Spleen (tissue), 11 donors: Measurements from ENCODE around the gene CELF1. TPM values are rescaled to one million over a fixed set of nuclear protein-coding genes. Genes with fewer than 3 reads are reported as not detected.

Source experiments
- DNase-seq: peaks from one replicate; pipeline ENCODE4 v3.0.0-alpha.2; 2020
- H3K27ac ChIP-seq, 8 donors: fragments of 200-600 bp; sonication (generic) in 7 of 8; 1 replicate in 4 of 8; 2 replicates in 4 of 8; pipeline versions ENCODE4 v1.5.0 to v1.8.0; 2016 to 2021; ENCODE audit warnings: inconsistent platforms in 4 of 8, mild to moderate bottlenecking in 4 of 8, moderate library complexity in 1 of 8
- H3K27me3 ChIP-seq, 7 donors: fragments of 200-600 bp; sonication (generic) in 6 of 7; replicated peaks in 1 of 7; 1 replicate in 4 of 7; 2 replicates in 3 of 7; pipeline versions ENCODE4 v1.5.0 to v1.8.0; 2016 to 2021; ENCODE audit warnings: inconsistent platforms in 3 of 7, mild to moderate bottlenecking in 1 of 7
- H3K36me3 ChIP-seq, 6 donors: fragments of 200-600 bp; sonication (generic) in 5 of 6; 1 replicate in 4 of 6; 2 replicates in 2 of 6; pipeline versions ENCODE4 v1.5.0 to v1.8.0; 2016 to 2021; ENCODE audit warnings: inconsistent platforms in 2 of 6
- H3K4me1 ChIP-seq, 6 donors: fragments of 200-600 bp; sonication (generic) in 5 of 6; 1 replicate in 3 of 6; 2 replicates in 3 of 6; pipeline versions ENCODE4 v1.5.0 to v1.8.0; 2016 to 2021; ENCODE audit warnings: inconsistent platforms in 3 of 6
- H3K4me3 ChIP-seq, 8 donors: fragments of 200-600 bp; sonication (generic) in 7 of 8; 1 replicate in 4 of 8; 2 replicates in 4 of 8; pipeline versions ENCODE4 v1.5.0 to v1.8.0; 2016 to 2021; ENCODE audit warnings: inconsistent platforms in 4 of 8, mild to moderate bottlenecking in 4 of 8, moderate library complexity in 2 of 8
- H3K9me3 ChIP-seq, 8 donors: fragments of 200-600 bp; sonication (generic) in 7 of 8; 1 replicate in 4 of 8; 2 replicates in 4 of 8; pipeline versions ENCODE4 v1.5.0 to v1.8.0; 2016 to 2021; ENCODE audit warnings: inconsistent platforms in 4 of 8
- POLR2A ChIP-seq, 3 donors: fragments of 450-650 bp; IDR thresholded peaks; one replicate each; pipeline ENCODE4 v1.5.1; 2017; ENCODE audit warnings: antibody characterized with exemption in 3 of 3, mild to moderate bottlenecking in 1 of 3
- POLR2AphosphoS5 ChIP-seq, 3 donors: sonication (generic); formaldehyde crosslinking; IDR thresholded peaks; one replicate each; pipeline ENCODE4 v1.5.1; 2017; ENCODE audit warnings: antibody characterized with exemption in 3 of 3
- WGBS, 5 donors: extraction: QIAGEN DNeasy Blood & Tissue Kit in 3 of 5; methylation state at CpG; one replicate each; pipeline versions ENCODE4 v1.1.5 to v1.1.7; 2013 to 2018; 5-methylcytosine and 5-hydroxymethylcytosine counted together
- intact Hi-C: fragments of 100-400 bp; cut with DNase I; formaldehyde crosslinking; loops from one replicate; pipeline ENCODE4 v1.15.0; 2023; ENCODE audit warnings: low total_unique reads
- polyA plus RNA-seq, 3 donors: library from polyadenylated mRNA; stranded (reverse); fragments of 200-250 nt; gene quantifications; one replicate each; pipeline ENCODE4 v1.2.1, GENCODE V29; 2013
- total RNA-seq, 7 donors: library from RNA; depleted of rRNA in 3 of 7; stranded (reverse); fragments of >200 nt in 3 of 7; fragmentation: NEBNext Ultra II Directional in 4 of 7; extraction: Animal tissue kit (Norgen Biotek cat#: 25700) in 4 of 7; gene quantifications; one replicate each; pipeline versions ENCODE4 v1.1.0 to v1.2.1, GENCODE V29; 2016 to 2021
- TF ChIP-seq, protein P1 (sequence below), 11 experiments: fragments of 200-600 bp in 7 of 11; fragments of 450-650 bp in 4 of 11; sonication (generic) in 4 of 11; IDR thresholded peaks in 8 of 11; conservative IDR thresholded peaks in 3 of 11; 1 replicate in 7 of 11; 2 replicates in 4 of 11; pipeline versions ENCODE4 v1.4.0 to v1.8.0; 2016 to 2021; ENCODE audit warnings: antibody characterized with exemption in 11 of 11, inconsistent platforms in 4 of 11, mild to moderate bottlenecking in 1 of 11
- donor health status: healthy with polysubstance abuse.
- donor health status: DM: no; HTN: no; CAD: no; lungs with moderate emphysema.
- donor health status: DM: no; HTN: no; CAD: no.
- donor health status: Bipolar disorder and iron deficiency.
- donor health status: healthy.
- donor health status: DM: no; HTN: no; CAD: no.
- donor health status: DM: yes; HTN: yes; CAD: no.

The CELF1 gene
- total and polyA plus RNA-seq, 10 donors, result 18.5 to 171 (median 116) TPM

GRCh38 chr11:47503227-47503626 lies 49.7 kb downstream of the CELF1 start:
- intact Hi-C loops, result no loop called here
- H3K27ac ChIP-seq, result no peak overlapping the region
- no peaks in the 10 kb centered on the region for H3K27me3 ChIP-seq
- H3K36me3 ChIP-seq, result peaks cover 0 to 20% (median 0%) of the 10 kb centered on the region in 6 donors
- H3K4me1 ChIP-seq, result peaks cover 29 to 100% (median 63%) of the 10 kb centered on the region in 6 donors
- DNase-seq, result no peak
- no peaks in the 10 kb centered on the region for H3K9me3 ChIP-seq
- TF ChIP-seq POLR2AphosphoS5 (IDR thresholded peaks at IDR 0.05) (no peak), POLR2A (IDR thresholded peaks at IDR 0.05) (no peak)
- TF ChIP-seq, protein P1, sequence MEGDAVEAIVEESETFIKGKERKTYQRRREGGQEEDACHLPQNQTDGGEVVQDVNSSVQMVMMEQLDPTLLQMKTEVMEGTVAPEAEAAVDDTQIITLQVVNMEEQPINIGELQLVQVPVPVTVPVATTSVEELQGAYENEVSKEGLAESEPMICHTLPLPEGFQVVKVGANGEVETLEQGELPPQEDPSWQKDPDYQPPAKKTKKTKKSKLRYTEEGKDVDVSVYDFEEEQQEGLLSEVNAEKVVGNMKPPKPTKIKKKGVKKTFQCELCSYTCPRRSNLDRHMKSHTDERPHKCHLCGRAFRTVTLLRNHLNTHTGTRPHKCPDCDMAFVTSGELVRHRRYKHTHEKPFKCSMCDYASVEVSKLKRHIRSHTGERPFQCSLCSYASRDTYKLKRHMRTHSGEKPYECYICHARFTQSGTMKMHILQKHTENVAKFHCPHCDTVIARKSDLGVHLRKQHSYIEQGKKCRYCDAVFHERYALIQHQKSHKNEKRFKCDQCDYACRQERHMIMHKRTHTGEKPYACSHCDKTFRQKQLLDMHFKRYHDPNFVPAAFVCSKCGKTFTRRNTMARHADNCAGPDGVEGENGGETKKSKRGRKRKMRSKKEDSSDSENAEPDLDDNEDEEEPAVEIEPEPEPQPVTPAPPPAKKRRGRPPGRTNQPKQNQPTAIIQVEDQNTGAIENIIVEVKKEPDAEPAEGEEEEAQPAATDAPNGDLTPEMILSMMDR (IDR thresholded peaks at IDR 0.05 in 8 of 11, conservative IDR thresholded peaks at IDR 0.05 in 3 of 11), result no peak
- H3K4me3 ChIP-seq, result no peak overlapping the region

DNA sequence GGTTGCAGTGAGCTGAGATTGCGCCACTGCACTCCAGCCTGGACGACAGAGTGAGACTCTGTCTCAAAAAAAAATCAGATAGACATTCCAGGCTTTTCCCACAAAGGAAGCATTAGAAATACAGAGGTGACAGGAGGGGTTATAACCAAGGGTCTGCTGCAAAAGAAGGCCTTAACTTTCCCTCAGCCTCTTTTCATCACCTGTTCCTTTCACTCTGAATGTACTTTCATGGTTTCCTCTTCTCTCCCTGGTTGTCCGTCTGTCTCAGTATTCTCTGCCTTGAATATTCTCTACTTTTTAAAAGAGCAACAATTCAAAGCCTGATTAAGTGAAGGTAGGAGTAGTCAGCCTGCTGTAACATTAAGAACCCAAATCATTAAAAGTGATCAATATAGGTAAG lies 50.2 kb downstream of the CELF1 start:
- intact Hi-C loops, result no loop called here
- WGBS, 5 donors, result 63 to 83% (median 74%) methylated on average over 3 of the region's 3 CpGs
- H3K4me3 ChIP-seq, result no peak overlapping the region
- TF ChIP-seq POLR2A (IDR thresholded peaks at IDR 0.05) (no peak), POLR2AphosphoS5 (IDR thresholded peaks at IDR 0.05) (no peak)
- TF ChIP-seq, protein P1 (IDR thresholded peaks at IDR 0.05 in 8 of 11, conservative IDR thresholded peaks at IDR 0.05 in 3 of 11), result no peak
- H3K36me3 ChIP-seq, result peaks cover 0 to 24% (median 2%) of the 10 kb centered on the region in 6 donors
- no peak for DNase-seq
- no peak overlapping the region for H3K27ac ChIP-seq
- H3K9me3 ChIP-seq, result no peaks in the 10 kb centered on the region
- no peaks in the 10 kb centered on the region for H3K27me3 ChIP-seq
- peaks cover 28 to 100% (median 60%) of the 10 kb centered on the region in 6 donors for H3K4me1 ChIP-seq

DNA sequence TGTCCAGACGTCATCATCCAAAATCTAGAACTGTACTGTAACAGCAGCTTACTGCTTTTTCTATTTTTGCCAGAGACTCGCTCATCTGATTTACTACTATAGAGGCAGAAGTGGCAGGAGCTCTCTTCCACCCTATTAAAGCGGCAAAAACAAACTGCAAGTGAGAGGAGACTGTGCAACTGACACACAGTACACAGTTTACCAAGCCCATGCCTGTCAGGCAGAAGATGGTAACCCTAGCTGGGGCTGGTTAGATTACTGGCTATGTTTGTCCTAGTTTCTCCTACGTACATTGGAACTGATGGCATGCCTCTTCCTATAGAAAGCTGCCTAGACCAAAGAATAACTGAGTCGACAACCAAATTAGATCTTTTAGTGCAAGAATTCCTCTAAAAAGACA lies 51.8 kb downstream of the CELF1 start:
- Histone ChIP-seq H3K27me3 (no peaks in the 10 kb centered on the region), H3K27ac (peak overlapping the region in 2 of 8 donors; percentile 34 to 64), H3K36me3 (peaks cover 0 to 35% (median 5%) of the 10 kb centered on the region in 6 donors), H3K4me1 (peaks cover 22 to 100% (median 54%) of the 10 kb centered on the region in 6 donors), H3K4me3 (no peak overlapping the region), H3K9me3 (no peaks in the 10 kb centered on the region)
- intact Hi-C loops, result no loop called here
- 86 to 98% (median 93%) methylated on average over 5 of the region's 5 CpGs for WGBS, 5 donors
- TF ChIP-seq POLR2A (IDR thresholded peaks at IDR 0.05), result no peak
- DNase-seq, result no peak

GRCh38 chr11:47500121-47500520 lies 52.8 kb downstream of the CELF1 start:
- TF ChIP-seq, protein P1 (IDR thresholded peaks at IDR 0.05 in 8 of 11, conservative IDR thresholded peaks at IDR 0.05 in 3 of 11), result no peak
- TF ChIP-seq POLR2A (IDR thresholded peaks at IDR 0.05) (no peak), POLR2AphosphoS5 (IDR thresholded peaks at IDR 0.05) (no peak)
- intact Hi-C loops, result no loop called here
- Histone ChIP-seq H3K4me3 (no peak overlapping the region), H3K4me1 (peaks cover 23 to 100% (median 60%) of the 10 kb centered on the region in 6 donors), H3K27ac (peak overlapping the region in 6 of 8 donors; percentile 8 to 83 (median 68)), H3K9me3 (no peaks in the 10 kb centered on the region), H3K27me3 (no peaks in the 10 kb centered on the region), H3K36me3 (peaks cover 0 to 45% (median 5%) of the 10 kb centered on the region in 6 donors)
- no peak for DNase-seq

- Histone ChIP-seq H3K27me3 (no peaks in the 10 kb centered on the region), H3K27ac (peak overlapping the region in 7 of 8 donors; percentile 8 to 83 (median 64)), H3K4me1 (peaks cover 23 to 100% (median 62%) of the 10 kb centered on the region in 6 donors), H3K9me3 (no peaks in the 10 kb centered on the region), H3K36me3 (peaks cover 0 to 50% (median 5%) of the 10 kb centered on the region in 6 donors), H3K4me3 (peak overlapping the region in 1 of 8 donors; percentile 40)
- intact Hi-C loops, result no loop called here
- DNase-seq, result no peak
- WGBS, 5 donors, result 59 to 85% (median 72%) methylated on average over 3 of the region's 3 CpGs
- TF ChIP-seq, protein P1 (IDR thresholded peaks at IDR 0.05 in 8 of 11, conservative IDR thresholded peaks at IDR 0.05 in 3 of 11), result no peak
- TF ChIP-seq POLR2A (IDR thresholded peaks at IDR 0.05) (no peak), POLR2AphosphoS5 (IDR thresholded peaks at IDR 0.05) (peak in 1 of 3 donors; percentile 28)
These were observed 53.3 kb downstream of the CELF1 start for GRCh38 chr11:47499614-47500013.
